Osteoblast (primary cell): ENCODE results near the gene ACAA1. TPM values are rescaled to one million over a fixed set of nuclear protein-coding genes. Genes with fewer than 3 reads are reported as not detected.
A peak's percentile ranks its signal among the peaks of the same experiment; 100 is the strongest.

Source experiments
- DNase-seq: peaks from one replicate; pipeline ENCODE4 v3.0.0; 2011; ENCODE audit warnings: low spot score, mixed read lengths; ENCODE audit not compliant: insufficient read length; ENCODE audit errors: missing footprints
- H2AFZ ChIP-seq: 2 replicates; pipeline ENCODE4 v1.6.0; 2011; ENCODE audit warnings: mild to moderate bottlenecking, low read length
- H3K27ac ChIP-seq: 2 replicates; pipeline ENCODE4 v1.5.1; 2011; ENCODE audit warnings: mild to moderate bottlenecking, low read depth, low read length, moderate library complexity
- H3K27me3 ChIP-seq: 2 replicates; pipeline ENCODE4 v1.6.0; 2012; ENCODE audit warnings: mild to moderate bottlenecking, control low read depth, inconsistent platforms, low read length, moderate library complexity; ENCODE audit not compliant: insufficient read depth
- H3K36me3 ChIP-seq: 2 replicates; pipeline ENCODE4 v1.5.1; 2011; ENCODE audit warnings: mild to moderate bottlenecking, low read length, control low read depth, moderate library complexity; ENCODE audit not compliant: insufficient read depth
- H3K4me1 ChIP-seq: 2 replicates; pipeline ENCODE4 v1.5.1; 2011; ENCODE audit warnings: mild to moderate bottlenecking, low read length, control low read depth, moderate library complexity; ENCODE audit not compliant: insufficient read depth
- H3K4me2 ChIP-seq: 2 replicates; pipeline ENCODE4 v1.6.0; 2011; ENCODE audit warnings: mild to moderate bottlenecking, low read length; ENCODE audit not compliant: insufficient read depth
- H3K4me3 ChIP-seq: fragments of 200-600 bp; sonication (generic); 3 replicates; pipeline ENCODE4 v1.5.1; 2012; ENCODE audit warnings: mild to moderate bottlenecking, low read length, inconsistent platforms; ENCODE audit not compliant: insufficient read depth
- H3K79me2 ChIP-seq: 2 replicates; pipeline ENCODE4 v1.6.0; 2012; ENCODE audit warnings: mild to moderate bottlenecking, low read length, control low read depth, inconsistent platforms; ENCODE audit not compliant: insufficient read depth
- H3K9me3 ChIP-seq: 2 replicates; pipeline ENCODE4 v1.5.1; 2011; ENCODE audit warnings: low read depth, low read length, control low read depth
- H4K20me1 ChIP-seq: 2 replicates; pipeline ENCODE4 v1.6.0; 2012; ENCODE audit warnings: mild to moderate bottlenecking, low read length, control low read depth; ENCODE audit not compliant: insufficient read depth
- total RNA-seq: library from RNA; depleted of rRNA; stranded (reverse); fragments of >200 nt; gene quantifications from 2 replicates; pipeline ENCODE4 v1.2.3, GENCODE V29; 2012
- TF ChIP-seq, protein P1 (sequence below): IDR thresholded peaks from 2 replicates; pipeline ENCODE4 v1.5.1; 2011; ENCODE audit warnings: mild to moderate bottlenecking, low read depth, low read length, moderate library complexity; ENCODE audit errors: extremely low read depth

ACAA1 gene
- total RNA-seq, 1 donor: 17.4 TPM

DNA sequence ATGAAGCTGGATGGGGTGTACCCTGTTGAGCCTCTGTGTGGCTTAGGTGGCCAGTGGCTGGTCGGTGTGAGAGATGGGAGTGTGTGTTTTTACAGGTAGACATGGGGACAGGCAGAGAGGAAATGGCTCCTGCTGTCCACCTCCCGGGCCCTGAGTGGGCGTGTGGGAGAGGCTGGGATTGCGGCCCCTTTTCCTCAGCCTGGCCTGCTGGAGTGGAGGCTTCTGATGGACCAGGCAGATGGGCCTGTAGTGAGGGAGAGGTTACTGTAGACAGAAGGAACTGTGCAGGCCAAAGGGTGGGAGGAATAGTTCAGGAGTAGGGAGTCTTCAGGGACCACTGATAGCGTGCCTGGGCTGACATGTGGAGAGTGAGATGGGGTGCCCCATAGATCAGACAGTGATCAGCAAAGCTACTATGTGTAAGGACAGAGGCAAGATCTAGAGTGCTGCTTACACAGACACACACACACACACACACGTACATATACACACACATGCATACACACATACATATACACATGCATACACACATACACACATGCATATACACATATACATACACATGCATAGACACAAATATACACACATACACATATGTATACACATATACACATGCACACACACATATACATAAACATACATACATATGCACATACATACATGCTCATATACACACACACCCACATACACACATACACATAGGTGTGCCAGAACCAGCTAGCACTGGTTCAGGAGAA is 26.4 kb downstream of the ACAA1 start:
- Histone ChIP-seq H3K4me3 (no peak overlapping the region), H3K36me3 (no peaks in the 10 kb centered on the region), H3K4me1 (no peaks in the 10 kb centered on the region), H3K27me3 (peaks cover 12% of the 10 kb centered on the region), H3K4me2 (no peak overlapping the region), H4K20me1 (no peaks in the 10 kb centered on the region), H2AFZ (no peak overlapping the region), H3K9me3 (no peaks in the 10 kb centered on the region), H3K27ac (no peak overlapping the region), H3K79me2 (no peaks in the 10 kb centered on the region)
- peak; percentile 74 for DNase-seq
- TF ChIP-seq, protein P1, sequence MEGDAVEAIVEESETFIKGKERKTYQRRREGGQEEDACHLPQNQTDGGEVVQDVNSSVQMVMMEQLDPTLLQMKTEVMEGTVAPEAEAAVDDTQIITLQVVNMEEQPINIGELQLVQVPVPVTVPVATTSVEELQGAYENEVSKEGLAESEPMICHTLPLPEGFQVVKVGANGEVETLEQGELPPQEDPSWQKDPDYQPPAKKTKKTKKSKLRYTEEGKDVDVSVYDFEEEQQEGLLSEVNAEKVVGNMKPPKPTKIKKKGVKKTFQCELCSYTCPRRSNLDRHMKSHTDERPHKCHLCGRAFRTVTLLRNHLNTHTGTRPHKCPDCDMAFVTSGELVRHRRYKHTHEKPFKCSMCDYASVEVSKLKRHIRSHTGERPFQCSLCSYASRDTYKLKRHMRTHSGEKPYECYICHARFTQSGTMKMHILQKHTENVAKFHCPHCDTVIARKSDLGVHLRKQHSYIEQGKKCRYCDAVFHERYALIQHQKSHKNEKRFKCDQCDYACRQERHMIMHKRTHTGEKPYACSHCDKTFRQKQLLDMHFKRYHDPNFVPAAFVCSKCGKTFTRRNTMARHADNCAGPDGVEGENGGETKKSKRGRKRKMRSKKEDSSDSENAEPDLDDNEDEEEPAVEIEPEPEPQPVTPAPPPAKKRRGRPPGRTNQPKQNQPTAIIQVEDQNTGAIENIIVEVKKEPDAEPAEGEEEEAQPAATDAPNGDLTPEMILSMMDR: no peak

GRCh38 chr3:38109580-38110313 is 27.2 kb downstream of the ACAA1 start:
- Histone ChIP-seq H3K36me3 (no peaks in the 10 kb centered on the region), H3K27me3 (peaks cover 5% of the 10 kb centered on the region), H3K4me2 (no peak overlapping the region), H3K9me3 (no peaks in the 10 kb centered on the region), H4K20me1 (no peaks in the 10 kb centered on the region), H2AFZ (no peak overlapping the region), H3K4me1 (no peaks in the 10 kb centered on the region), H3K4me3 (no peak overlapping the region), H3K27ac (no peak overlapping the region), H3K79me2 (no peaks in the 10 kb centered on the region)
- TF ChIP-seq, protein P1: no peak
- no peak for DNase-seq

DNA sequence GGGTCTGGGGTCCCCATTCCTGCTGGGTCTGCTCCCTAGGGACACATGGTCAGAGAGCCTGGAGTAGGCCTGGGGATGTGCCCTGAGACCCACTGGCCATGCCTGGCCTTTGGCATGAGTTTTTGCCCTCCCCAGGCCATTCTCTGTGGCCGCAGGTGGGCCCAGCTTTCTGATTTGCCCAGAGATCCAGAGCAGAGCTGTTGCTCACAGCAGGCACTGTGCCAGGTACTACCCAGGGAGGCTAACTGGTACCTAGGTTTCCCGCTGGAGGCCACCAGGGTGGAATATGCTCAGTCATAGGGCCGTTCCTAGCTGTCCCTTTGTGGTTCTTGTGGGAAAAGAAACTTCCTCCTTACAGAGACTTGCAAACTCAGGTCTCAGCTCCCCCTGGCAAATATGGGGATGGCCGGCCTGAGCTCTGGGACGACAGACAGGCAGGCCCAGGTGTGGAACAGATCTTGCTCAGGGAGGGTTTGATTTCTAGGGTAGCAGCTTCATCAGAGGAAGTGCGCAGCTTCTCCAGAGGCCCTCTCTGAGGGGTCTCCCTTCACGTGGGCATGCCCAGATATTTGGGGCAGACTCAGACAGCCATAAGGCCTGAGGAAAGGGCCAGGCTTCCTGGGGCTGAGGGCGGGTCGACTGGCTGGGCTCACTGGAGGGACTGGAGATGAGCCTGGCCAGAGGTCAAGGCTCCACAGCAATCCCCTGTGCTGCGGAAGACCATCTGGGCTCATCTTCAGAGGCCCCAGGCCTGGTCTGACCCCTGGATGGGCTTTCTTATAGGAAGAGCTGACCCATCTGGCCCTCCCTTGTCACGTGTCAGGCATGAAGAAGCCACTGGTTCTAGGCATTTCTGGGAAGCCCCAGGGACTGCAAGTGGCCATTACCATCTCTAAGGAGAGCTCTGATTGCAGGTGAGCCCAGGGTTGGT is 28.0 kb downstream of the ACAA1 start:
- TF ChIP-seq, protein P1: no peak
- Histone ChIP-seq H2AFZ (no peak overlapping the region), H3K27me3 (no peaks in the 10 kb centered on the region), H3K9me3 (no peaks in the 10 kb centered on the region), H3K4me1 (no peaks in the 10 kb centered on the region), H3K27ac (no peak overlapping the region), H4K20me1 (no peaks in the 10 kb centered on the region), H3K36me3 (no peaks in the 10 kb centered on the region), H3K4me2 (no peak overlapping the region), H3K4me3 (no peak overlapping the region), H3K79me2 (no peaks in the 10 kb centered on the region)
- no peak for DNase-seq
